CD14-positive monocyte (primary cell): ENCODE measurements around the gene REL. TPM values are rescaled to one million over a fixed set of nuclear protein-coding genes. Genes with fewer than 3 reads are reported as not detected.

Experiments
- DNase-seq, 3 donors: peaks; one replicate each; pipeline ENCODE4 v3.0.0-alpha.2; 2011 to 2022
- H2AFZ ChIP-seq: 2 replicates; pipeline ENCODE4 v1.6.0; 2012; ENCODE audit warnings: mild to moderate bottlenecking, low read depth, low read length, inconsistent platforms; ENCODE audit not compliant: insufficient read depth, poor library complexity, severe bottlenecking
- H3K27ac ChIP-seq, 2 donors: 1 replicate in 1 of 2; 2 replicates in 1 of 2; pipeline ENCODE4 v1.5.1; 2012 to 2013; ENCODE audit warnings: low read length in 2 of 2, control low read depth in 1 of 2, inconsistent platforms in 1 of 2, low read depth in 1 of 2, mild to moderate bottlenecking in 1 of 2
- H3K27me3 ChIP-seq, 2 donors: one replicate each; pipeline versions ENCODE4 v1.6.0 to v1.6.1; 2011 to 2013; ENCODE audit warnings: low read length in 2 of 2; ENCODE audit not compliant: control insufficient read depth in 2 of 2, insufficient read depth in 2 of 2
- H3K36me3 ChIP-seq, 2 donors: replicated peaks in 1 of 2; 1 replicate in 1 of 2; 2 replicates in 1 of 2; pipeline versions ENCODE4 v1.5.1 to v1.6.1; 2012 to 2013; ENCODE audit warnings: low read length in 2 of 2, control low read depth in 1 of 2, inconsistent platforms in 1 of 2, mild to moderate bottlenecking in 1 of 2; ENCODE audit not compliant: insufficient read depth in 2 of 2, control insufficient read depth in 1 of 2
- H3K4me1 ChIP-seq, 2 donors: 1 replicate in 1 of 2; 2 replicates in 1 of 2; pipeline versions ENCODE4 v1.5.1 to v1.6.1; 2012 to 2013; ENCODE audit warnings: low read length in 2 of 2, control low read depth in 1 of 2, inconsistent platforms in 1 of 2, mild to moderate bottlenecking in 1 of 2, moderate library complexity in 1 of 2; ENCODE audit not compliant: insufficient read depth in 2 of 2, control insufficient read depth in 1 of 2
- H3K4me2 ChIP-seq: replicated peaks from 2 replicates; pipeline ENCODE3; 2012; ENCODE audit warnings: low read length, moderate library complexity, mild to moderate bottlenecking; ENCODE audit not compliant: poor library complexity, severe bottlenecking; ENCODE audit errors: extremely low read depth
- H3K4me3 ChIP-seq, 3 experiments: fragments of 200-600 bp in 1 of 3; sonication (generic) in 1 of 3; replicated peaks in 1 of 3; 1 replicate in 2 of 3; 2 replicates in 1 of 3; pipeline ENCODE4 v1.5.1; 2011 to 2013; ENCODE audit warnings: low read length in 3 of 3, mild to moderate bottlenecking in 3 of 3, control low read depth in 2 of 3, low read depth in 2 of 3, inconsistent platforms in 1 of 3, moderate library complexity in 1 of 3
- H3K79me2 ChIP-seq: 2 replicates; pipeline ENCODE4 v1.6.0; 2012; ENCODE audit warnings: mild to moderate bottlenecking, control low read depth, inconsistent platforms, low read length, moderate library complexity; ENCODE audit not compliant: insufficient read depth
- H3K9ac ChIP-seq: 2 replicates; pipeline ENCODE4 v1.6.0; 2017; ENCODE audit warnings: low read length, mild to moderate bottlenecking; ENCODE audit not compliant: insufficient read depth, poor library complexity, severe bottlenecking
- H3K9me3 ChIP-seq, 2 donors: replicated peaks in 1 of 2; 1 replicate in 1 of 2; 2 replicates in 1 of 2; pipeline versions ENCODE4 v1.5.1 to v1.6.1; 2012 to 2013; ENCODE audit warnings: low read length in 2 of 2, control low read depth in 1 of 2; ENCODE audit not compliant: control insufficient read depth in 1 of 2, insufficient read depth in 1 of 2
- H4K20me1 ChIP-seq: 2 replicates; pipeline ENCODE4 v1.6.0; 2012; ENCODE audit warnings: mild to moderate bottlenecking, low read length, control low read depth, moderate library complexity; ENCODE audit not compliant: insufficient read depth
- H3K27ac Mint-ChIP-seq, 7 donors: one replicate each; pipeline ENCODE4 v1.8.0; 2020; ENCODE audit warnings: mild to moderate bottlenecking in 7 of 7, mixed read lengths in 7 of 7, moderate library complexity in 6 of 7, inconsistent platforms in 2 of 7
- H3K27me3 Mint-ChIP-seq, 3 donors: one replicate each; pipeline ENCODE4 v1.8.0; 2021 to 2022; ENCODE audit warnings: low read depth in 3 of 3, mild to moderate bottlenecking in 3 of 3, mixed read lengths in 3 of 3, moderate library complexity in 3 of 3, inconsistent platforms in 1 of 3
- H3K36me3 Mint-ChIP-seq, 2 donors: one replicate each; pipeline ENCODE4 v1.8.0; 2020; ENCODE audit warnings: mixed read lengths in 2 of 2, inconsistent platforms in 1 of 2, mild to moderate bottlenecking in 1 of 2
- H3K4me1 Mint-ChIP-seq: one replicate; pipeline ENCODE4 v1.8.0; 2020; ENCODE audit warnings: mild to moderate bottlenecking, mixed read lengths
- H3K4me3 Mint-ChIP-seq, 2 donors: one replicate each; pipeline ENCODE4 v1.8.0; 2020; ENCODE audit warnings: mild to moderate bottlenecking in 2 of 2, mixed read lengths in 2 of 2, moderate library complexity in 1 of 2
- H3K9me3 Mint-ChIP-seq, 7 donors: one replicate each; pipeline ENCODE4 v1.8.0; 2020 to 2022; ENCODE audit warnings: mixed read lengths in 7 of 7, mild to moderate bottlenecking in 6 of 7, moderate library complexity in 6 of 7, inconsistent platforms in 2 of 7
- WGBS: methylation state at CpG from one replicate; pipeline ENCODE4 v1.1.5; 2013; ENCODE audit warnings: missing lambda C conversion rate; ENCODE audit not compliant: insufficient coverage; 5-methylcytosine and 5-hydroxymethylcytosine counted together
- intact Hi-C, 2 donors: fragments of 100-400 bp; cut with micrococcal nuclease; formaldehyde crosslinking; loops; one replicate each; pipeline versions ENCODE4 v1.15.0 to v1.15.1; 2023
- polyA plus RNA-seq, 3 donors: library from polyadenylated mRNA; depleted of rRNA in 1 of 3; unstranded in 2 of 3; stranded (reverse) in 1 of 3; fragments of 300-500 nt in 2 of 3; fragments of >200 nt in 1 of 3; fragmentation: Illumina TruSeq in 2 of 3; gene quantifications; 1 replicate in 2 of 3; 2 replicates in 1 of 3; pipeline ENCODE4 v1.2.3, GENCODE V29; 2012 to 2021
- TF ChIP-seq, protein P1 (sequence below): fragments of 200-600 bp; IDR thresholded peaks from one replicate; pipeline ENCODE4 v1.8.0; 2022; ENCODE audit warnings: antibody characterized with exemption, mild to moderate bottlenecking

The REL gene
- polyA plus RNA-seq, 3 donors: 18.3 to 34.3 (median 20.3) TPM

DNA sequence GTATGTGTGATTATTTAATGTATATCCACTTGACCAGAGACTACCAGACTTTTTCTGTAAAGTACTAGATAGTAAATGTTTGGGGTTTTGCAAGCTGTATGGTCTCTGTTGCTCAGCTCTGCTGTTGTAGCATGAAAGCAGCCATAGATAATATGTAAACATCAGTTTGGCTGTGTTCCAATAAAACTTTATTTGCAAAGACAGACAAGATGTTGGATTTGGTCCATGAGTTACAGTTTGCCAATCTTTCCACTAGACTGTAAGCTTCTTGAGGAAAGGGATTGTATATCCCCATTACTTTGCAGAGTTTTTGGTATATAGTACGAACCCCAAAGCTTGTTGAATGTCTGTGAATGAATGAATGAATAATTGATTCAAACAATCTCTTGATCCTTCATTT, 17.2 kb downstream of the REL start:
- Histone ChIP-seq H3K9me3 (no peaks in the 10 kb centered on the region), H3K4me3 (no peak overlapping the region), H3K27me3 (no peaks in the 10 kb centered on the region), H2AFZ (no peak overlapping the region), H3K79me2 (peaks cover 88% of the 10 kb centered on the region), H3K27ac (no peak overlapping the region), H3K9ac (no peak overlapping the region), H4K20me1 (peaks cover 100% of the 10 kb centered on the region), H3K36me3 (peaks cover 88 to 99% of the 10 kb centered on the region in 2 donors), H3K4me2 (no peak overlapping the region), H3K4me1 (no peaks in the 10 kb centered on the region)
- Mint-ChIP-seq H3K4me1 (no peaks in the 10 kb centered on the region), H3K9me3 (no peaks in the 10 kb centered on the region), H3K36me3 (peaks cover 77 to 93% of the 10 kb centered on the region in 2 donors), H3K4me3 (no peak overlapping the region), H3K27me3 (no peaks in the 10 kb centered on the region), H3K27ac (peak overlapping the region in 1 of 7 donors; percentile 15)
- DNase-seq: no peak
- no CpG with 5 or more reads among the region's 1 CpG for WGBS
- intact Hi-C loops: no loop called here
- TF ChIP-seq, protein P1, sequence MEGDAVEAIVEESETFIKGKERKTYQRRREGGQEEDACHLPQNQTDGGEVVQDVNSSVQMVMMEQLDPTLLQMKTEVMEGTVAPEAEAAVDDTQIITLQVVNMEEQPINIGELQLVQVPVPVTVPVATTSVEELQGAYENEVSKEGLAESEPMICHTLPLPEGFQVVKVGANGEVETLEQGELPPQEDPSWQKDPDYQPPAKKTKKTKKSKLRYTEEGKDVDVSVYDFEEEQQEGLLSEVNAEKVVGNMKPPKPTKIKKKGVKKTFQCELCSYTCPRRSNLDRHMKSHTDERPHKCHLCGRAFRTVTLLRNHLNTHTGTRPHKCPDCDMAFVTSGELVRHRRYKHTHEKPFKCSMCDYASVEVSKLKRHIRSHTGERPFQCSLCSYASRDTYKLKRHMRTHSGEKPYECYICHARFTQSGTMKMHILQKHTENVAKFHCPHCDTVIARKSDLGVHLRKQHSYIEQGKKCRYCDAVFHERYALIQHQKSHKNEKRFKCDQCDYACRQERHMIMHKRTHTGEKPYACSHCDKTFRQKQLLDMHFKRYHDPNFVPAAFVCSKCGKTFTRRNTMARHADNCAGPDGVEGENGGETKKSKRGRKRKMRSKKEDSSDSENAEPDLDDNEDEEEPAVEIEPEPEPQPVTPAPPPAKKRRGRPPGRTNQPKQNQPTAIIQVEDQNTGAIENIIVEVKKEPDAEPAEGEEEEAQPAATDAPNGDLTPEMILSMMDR: no peak

- TF ChIP-seq, protein P1: no peak
- peaks cover 73 to 92% of the 10 kb centered on the region in 2 donors for H3K36me3 Mint-ChIP-seq
These were observed 18.0 kb downstream of the REL start for GRCh38 chr2:60899230-60899891.

More at GRCh38 chr2:60899230-60899891, 18.0 kb downstream of the REL start:
- H3K9me3 Mint-ChIP-seq: no peaks in the 10 kb centered on the region
- Histone ChIP-seq H3K27me3 (no peaks in the 10 kb centered on the region), H4K20me1 (peaks cover 100% of the 10 kb centered on the region), H3K4me1 (no peaks in the 10 kb centered on the region), H3K27ac (no peak overlapping the region), H3K4me3 (no peak overlapping the region), H3K36me3 (peaks cover 86 to 99% of the 10 kb centered on the region in 2 donors), H3K9me3 (no peaks in the 10 kb centered on the region), H3K9ac (no peak overlapping the region), H3K79me2 (peaks cover 82% of the 10 kb centered on the region), H3K4me2 (no peak overlapping the region), H2AFZ (no peak overlapping the region)
- H3K27ac Mint-ChIP-seq: peak overlapping the region in 4 of 7 donors; percentile 2 to 75 (median 31)
- no peak overlapping the region for H3K4me3 Mint-ChIP-seq
- DNase-seq: peak in 1 of 3 donors; percentile 69
- H3K27me3 Mint-ChIP-seq: no peaks in the 10 kb centered on the region
- WGBS: 100% methylated on average over 3 of the region's 6 CpGs
- intact Hi-C loops: no loop called here
- no peaks in the 10 kb centered on the region for H3K4me1 Mint-ChIP-seq
